DOHH2 (cell line): ENCODE results near the gene ADGRG7.
"Not testable (repeated sequence)": the region's sequence is repeated elsewhere in the genome, so short reads cannot be mapped to it uniquely, and the experiment has no call there.

Source experiments
- H3F3A ChIP-seq: fragments of 200-600 bp; sonication (generic), shearing (Covaris generic); 2 replicates; pipeline ENCODE4 v1.6.0; 2016; ENCODE audit warnings: antibody characterized with exemption, mild to moderate bottlenecking; ENCODE audit not compliant: control insufficient read depth, insufficient read depth
- H3K27ac ChIP-seq: fragments of 200-600 bp; sonication (generic); 2 replicates; pipeline ENCODE4 v1.5.1; 2014; ENCODE audit warnings: low read depth, mild to moderate bottlenecking, low read length, moderate library complexity
- H3K27me3 ChIP-seq: fragments of 200-600 bp; sonication (generic); 2 replicates; pipeline ENCODE4 v1.6.1; 2014; ENCODE audit warnings: mild to moderate bottlenecking, low read length, mixed read lengths; ENCODE audit not compliant: control insufficient read depth
- H3K36me3 ChIP-seq: fragments of 200-600 bp; sonication (generic); 2 replicates; pipeline ENCODE4 v1.6.1; 2014; ENCODE audit warnings: mild to moderate bottlenecking, low read length, moderate library complexity, mixed read lengths; ENCODE audit not compliant: control insufficient read depth
- H3K4me1 ChIP-seq: fragments of 200-600 bp; sonication (generic); 2 replicates; pipeline ENCODE4 v1.6.1; 2014; ENCODE audit warnings: mild to moderate bottlenecking, low read length, mixed read lengths; ENCODE audit not compliant: control insufficient read depth
- H3K4me2 ChIP-seq: fragments of 200-600 bp; sonication (generic); 2 replicates; pipeline ENCODE4 v1.6.0; 2014; ENCODE audit warnings: mild to moderate bottlenecking, low read length, moderate library complexity
- H3K4me3 ChIP-seq: fragments of 200-600 bp; sonication (generic); 2 replicates; pipeline ENCODE4 v1.5.1; 2014; ENCODE audit warnings: mild to moderate bottlenecking, low read length, mixed read lengths
- H3K79me2 ChIP-seq: fragments of 200-600 bp; sonication (generic); 2 replicates; pipeline ENCODE4 v1.6.1; 2014; ENCODE audit warnings: mild to moderate bottlenecking, low read length, mixed read lengths; ENCODE audit not compliant: control insufficient read depth
- H3K9me2 ChIP-seq: fragments of 200-600 bp; sonication (generic); replicated peaks from 2 replicates; pipeline ENCODE4 v1.6.1; 2014; ENCODE audit warnings: mild to moderate bottlenecking, low read length, mixed read lengths; ENCODE audit not compliant: control insufficient read depth
- H3K9me3 ChIP-seq: fragments of 200-600 bp; sonication (generic); 2 replicates; pipeline ENCODE4 v1.6.1; 2014; ENCODE audit warnings: antibody characterized with exemption, low read length, mixed read lengths; ENCODE audit not compliant: control insufficient read depth, insufficient read depth
- H4K20me1 ChIP-seq: fragments of 200-600 bp; sonication (generic); 2 replicates; pipeline ENCODE4 v1.6.0; 2014; ENCODE audit warnings: low read depth, mild to moderate bottlenecking, antibody characterized with exemption, low read length, moderate library complexity; ENCODE audit not compliant: control insufficient read depth, insufficient read depth
- EZH2phosphoT487 ChIP-seq: fragments of 200-600 bp; sonication (generic); IDR thresholded peaks from 2 replicates; pipeline ENCODE4 v1.6.1; 2017; ENCODE audit warnings: borderline replicate concordance, mild to moderate bottlenecking, antibody characterized with exemption, low read length, moderate library complexity, mixed read lengths
- TF ChIP-seq, protein P1 (sequence below): fragments of 200-600 bp; sonication (generic); IDR thresholded peaks from one replicate; pipeline ENCODE4 v1.5.1; 2014; ENCODE audit warnings: antibody characterized with exemption, mild to moderate bottlenecking, low read depth, low read length; ENCODE audit not compliant: poor library complexity, severe bottlenecking

ADGRG7 gene

DNA sequence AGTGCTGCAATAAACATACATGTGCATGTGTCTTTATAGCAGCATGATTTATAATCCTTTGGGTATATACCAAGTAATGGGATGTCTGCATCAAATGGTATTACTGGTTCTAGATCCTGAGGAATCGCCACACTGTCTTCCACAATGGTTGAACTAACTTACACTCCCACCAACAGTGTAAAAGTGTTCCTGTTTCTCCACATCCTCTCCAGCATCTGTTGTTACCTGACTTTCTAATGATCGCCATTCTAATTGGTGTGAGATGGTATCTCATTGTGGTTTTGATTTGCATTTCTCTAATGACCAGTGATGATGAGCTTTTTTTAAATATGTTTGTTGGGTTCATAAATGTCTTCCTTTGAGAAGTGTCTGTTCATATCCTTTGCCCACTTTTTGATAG lies 61.6 kb downstream of the ADGRG7 start:
- H3F3A ChIP-seq, H3K27me3 ChIP-seq, H3K4me3 ChIP-seq, H4K20me1 ChIP-seq, H3K79me2 ChIP-seq, H3K36me3 ChIP-seq, H3K9me2 ChIP-seq, H3K4me2 ChIP-seq, H3K27ac ChIP-seq, H3K9me3 ChIP-seq, H3K4me1 ChIP-seq: not testable (repeated sequence)

DNA sequence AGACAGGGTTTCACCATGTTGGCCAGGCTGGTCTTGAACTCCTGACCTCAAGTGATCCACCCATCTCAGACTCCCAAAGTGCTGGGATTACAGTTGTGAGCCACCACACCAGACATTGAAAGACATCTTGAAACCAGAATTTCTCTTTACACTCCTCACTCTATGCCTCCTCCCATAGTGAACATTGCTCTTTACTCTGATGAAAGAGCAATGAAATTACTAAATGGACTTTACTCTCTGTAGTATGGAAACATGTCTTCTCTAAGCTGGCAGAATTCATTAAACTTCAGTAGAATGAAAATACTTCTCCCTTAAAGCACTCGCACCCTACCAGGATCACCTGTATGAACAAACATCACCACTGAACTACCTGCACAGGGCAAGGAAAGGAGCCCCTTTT lies 72.1 kb downstream of the ADGRG7 start:
- H3K4me3 ChIP-seq = no peak overlapping the region
- no peaks in the 10 kb centered on the region for H4K20me1 ChIP-seq
- no peaks in the 10 kb centered on the region for H3F3A ChIP-seq
- H3K36me3 ChIP-seq = no peaks in the 10 kb centered on the region
- H3K9me3 ChIP-seq = no peaks in the 10 kb centered on the region
- H3K79me2 ChIP-seq = no peaks in the 10 kb centered on the region
- H3K27me3 ChIP-seq = no peaks in the 10 kb centered on the region
- TF ChIP-seq, protein P1, sequence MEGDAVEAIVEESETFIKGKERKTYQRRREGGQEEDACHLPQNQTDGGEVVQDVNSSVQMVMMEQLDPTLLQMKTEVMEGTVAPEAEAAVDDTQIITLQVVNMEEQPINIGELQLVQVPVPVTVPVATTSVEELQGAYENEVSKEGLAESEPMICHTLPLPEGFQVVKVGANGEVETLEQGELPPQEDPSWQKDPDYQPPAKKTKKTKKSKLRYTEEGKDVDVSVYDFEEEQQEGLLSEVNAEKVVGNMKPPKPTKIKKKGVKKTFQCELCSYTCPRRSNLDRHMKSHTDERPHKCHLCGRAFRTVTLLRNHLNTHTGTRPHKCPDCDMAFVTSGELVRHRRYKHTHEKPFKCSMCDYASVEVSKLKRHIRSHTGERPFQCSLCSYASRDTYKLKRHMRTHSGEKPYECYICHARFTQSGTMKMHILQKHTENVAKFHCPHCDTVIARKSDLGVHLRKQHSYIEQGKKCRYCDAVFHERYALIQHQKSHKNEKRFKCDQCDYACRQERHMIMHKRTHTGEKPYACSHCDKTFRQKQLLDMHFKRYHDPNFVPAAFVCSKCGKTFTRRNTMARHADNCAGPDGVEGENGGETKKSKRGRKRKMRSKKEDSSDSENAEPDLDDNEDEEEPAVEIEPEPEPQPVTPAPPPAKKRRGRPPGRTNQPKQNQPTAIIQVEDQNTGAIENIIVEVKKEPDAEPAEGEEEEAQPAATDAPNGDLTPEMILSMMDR = no peak
- TF ChIP-seq EZH2phosphoT487 = no peak
- no peaks in the 10 kb centered on the region for H3K9me2 ChIP-seq
- H3K27ac ChIP-seq = no peak overlapping the region
- no peaks in the 10 kb centered on the region for H3K4me1 ChIP-seq
- H3K4me2 ChIP-seq = no peak overlapping the region

DNA sequence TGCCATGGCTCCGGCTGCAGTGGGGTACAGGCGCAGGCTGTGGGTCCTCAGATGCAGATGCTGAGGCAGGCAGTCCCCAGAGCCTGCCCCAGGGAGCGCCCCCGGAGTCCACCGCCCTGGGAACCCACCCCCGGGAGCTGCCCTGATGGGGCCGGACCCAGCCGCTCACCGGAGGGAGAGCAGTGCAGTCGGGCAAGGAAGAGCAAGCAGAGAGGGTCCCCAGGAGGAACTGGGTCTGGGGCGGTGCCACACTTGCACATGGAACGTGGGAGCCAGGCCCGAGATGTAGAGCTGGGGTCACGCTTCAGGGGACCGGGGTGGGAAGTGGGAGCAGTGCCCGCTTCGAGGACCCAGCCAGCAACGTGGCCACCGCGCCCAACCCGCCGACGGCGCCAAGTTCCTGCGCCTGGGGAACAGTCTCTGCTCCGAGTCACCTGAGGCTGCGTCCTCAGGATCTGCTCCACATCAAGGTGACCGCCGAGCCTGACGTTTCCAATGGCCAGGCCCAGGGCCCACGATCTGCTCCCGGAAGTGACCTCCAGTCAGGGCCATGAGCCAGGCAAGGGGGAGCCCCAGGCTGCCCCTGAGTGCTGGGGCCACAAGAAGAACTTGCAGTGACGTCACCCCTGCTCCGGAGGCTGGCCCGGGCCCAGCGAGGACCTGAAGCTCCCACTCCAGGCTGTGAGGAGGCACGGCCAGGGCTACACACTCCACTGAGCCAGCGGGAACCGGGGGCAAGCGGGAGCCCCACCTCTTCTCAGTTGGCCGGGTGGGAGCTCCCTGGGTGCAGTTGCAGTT lies 72.9 kb downstream of the ADGRG7 start:
- TF ChIP-seq, protein P1 = no peak
- no peak for TF ChIP-seq EZH2phosphoT487

DNA sequence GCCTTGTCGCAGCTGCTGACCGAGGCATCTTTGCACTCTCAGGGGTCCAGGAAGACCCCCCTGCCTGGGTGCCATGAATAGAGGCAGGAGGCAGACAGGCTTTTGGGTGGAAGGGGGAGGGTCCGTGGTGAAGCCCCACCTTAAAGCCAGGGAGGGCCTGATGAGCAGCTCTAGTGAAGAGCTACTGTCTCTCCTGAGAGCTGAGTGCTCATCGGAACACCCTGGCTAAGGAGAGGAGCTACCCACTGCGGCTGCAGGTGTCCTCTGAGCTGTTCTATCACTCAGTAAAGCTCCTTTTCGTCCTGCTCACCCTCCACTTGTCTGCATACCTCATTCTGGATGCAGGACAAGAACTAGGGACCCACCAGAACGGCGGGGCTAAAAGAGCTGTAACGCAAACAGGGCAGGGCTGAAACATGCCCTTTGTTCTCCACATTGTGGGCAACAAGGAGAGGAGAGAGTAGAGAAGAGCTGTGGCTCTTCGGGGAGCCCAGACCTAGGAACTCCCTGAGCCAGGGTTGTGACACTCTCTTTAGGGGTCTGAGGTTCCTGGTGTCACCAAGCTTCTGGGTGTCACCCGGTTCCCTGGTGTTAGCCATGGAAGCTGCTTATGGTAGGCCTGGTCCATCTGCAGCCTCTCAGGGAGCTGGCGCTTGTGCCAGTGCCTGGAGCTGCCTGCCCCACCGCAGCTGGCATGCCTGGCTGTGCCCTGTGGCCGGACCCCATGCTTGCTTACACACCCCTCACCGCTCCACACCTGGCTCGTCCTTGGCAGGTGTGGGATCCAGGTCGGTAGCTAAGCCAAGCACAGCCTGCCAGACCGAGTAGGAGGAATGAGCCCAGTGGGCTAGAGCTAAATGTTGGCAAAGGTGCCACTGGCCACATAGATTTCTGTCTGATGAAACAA lies 73.7 kb downstream of the ADGRG7 start:
- Histone ChIP-seq H3K27ac (no peak overlapping the region), H3F3A (no peaks in the 10 kb centered on the region), H3K79me2 (no peaks in the 10 kb centered on the region), H3K4me2 (no peak overlapping the region), H3K4me1 (no peaks in the 10 kb centered on the region), H3K27me3 (no peaks in the 10 kb centered on the region), H3K9me3 (no peaks in the 10 kb centered on the region), H4K20me1 (no peaks in the 10 kb centered on the region), H3K4me3 (no peak overlapping the region), H3K9me2 (no peaks in the 10 kb centered on the region), H3K36me3 (no peaks in the 10 kb centered on the region)
- no peak for TF ChIP-seq EZH2phosphoT487
- TF ChIP-seq, protein P1 = no peak

More for the DNA sequence above, 72.9 kb downstream of the ADGRG7 start:
- H3K4me2 ChIP-seq = no peak overlapping the region
- no peaks in the 10 kb centered on the region for H3K36me3 ChIP-seq
- H3K27me3 ChIP-seq = no peaks in the 10 kb centered on the region
- no peaks in the 10 kb centered on the region for H3K4me1 ChIP-seq
- no peaks in the 10 kb centered on the region for H3F3A ChIP-seq
- H4K20me1 ChIP-seq = no peaks in the 10 kb centered on the region
- H3K9me2 ChIP-seq = no peaks in the 10 kb centered on the region
- H3K79me2 ChIP-seq = no peaks in the 10 kb centered on the region
- H3K4me3 ChIP-seq = no peak overlapping the region
- H3K9me3 ChIP-seq = no peaks in the 10 kb centered on the region
- H3K27ac ChIP-seq = no peak overlapping the region
